H9 (cell line): ENCODE data around the gene PEX1. TPM values are rescaled to one million over a fixed set of nuclear protein-coding genes. Genes with fewer than 3 reads are reported as not detected.

Experiments
- DNase-seq: peaks from one replicate; pipeline ENCODE4 v3.0.0-alpha.2; 2017
- H2AFZ ChIP-seq: one replicate; pipeline ENCODE4 v1.6.1; 2013; ENCODE audit warnings: mild to moderate bottlenecking, low read length, control low read depth, moderate library complexity
- H2AK5ac ChIP-seq: 2 replicates; pipeline ENCODE4 v1.6.1; 2013; ENCODE audit warnings: low read length, control low read depth, mixed read lengths; ENCODE audit not compliant: insufficient read length
- H2BK120ac ChIP-seq: one replicate; pipeline ENCODE4 v1.6.1; 2013; ENCODE audit warnings: low read depth, mild to moderate bottlenecking, low read length, control low read depth, inconsistent platforms; ENCODE audit not compliant: poor library complexity, severe bottlenecking
- H2BK12ac ChIP-seq: 2 replicates; pipeline ENCODE4 v1.6.1; 2013; ENCODE audit warnings: low read length, control low read depth, mixed read lengths, low read depth; ENCODE audit not compliant: insufficient read length
- H2BK15ac ChIP-seq: 2 replicates; pipeline ENCODE4 v1.6.1; 2013; ENCODE audit warnings: low read depth, low read length, control low read depth
- H2BK20ac ChIP-seq: one replicate; pipeline ENCODE4 v1.6.1; 2013; ENCODE audit warnings: low read depth, mild to moderate bottlenecking, low read length, control low read depth, inconsistent platforms; ENCODE audit not compliant: poor library complexity, severe bottlenecking
- H2BK5ac ChIP-seq: 2 replicates; pipeline ENCODE4 v1.6.1; 2013; ENCODE audit warnings: low read length, control low read depth, mixed read lengths; ENCODE audit not compliant: insufficient read length
- H3K14ac ChIP-seq: 2 replicates; pipeline ENCODE4 v1.6.1; 2013; ENCODE audit warnings: low read length, control low read depth; ENCODE audit not compliant: insufficient read depth
- H3K18ac ChIP-seq: 2 replicates; pipeline ENCODE4 v1.6.1; 2013; ENCODE audit warnings: low read depth, mild to moderate bottlenecking, mixed read lengths, low read length, control low read depth; ENCODE audit not compliant: insufficient read length
- H3K23ac ChIP-seq: 2 replicates; pipeline ENCODE4 v1.6.1; 2013; ENCODE audit warnings: low read length, control low read depth, mixed read lengths, low read depth; ENCODE audit not compliant: insufficient read length
- H3K23me2 ChIP-seq: 2 replicates; pipeline ENCODE4 v1.6.1; 2013; ENCODE audit warnings: low read depth, mild to moderate bottlenecking, mixed read lengths, low read length, control low read depth; ENCODE audit not compliant: insufficient read length, poor library complexity, severe bottlenecking
- H3K27ac ChIP-seq: 2 replicates; pipeline ENCODE4 v1.5.1; 2013; ENCODE audit warnings: low read length, control low read depth, mixed read lengths, low read depth; ENCODE audit not compliant: insufficient read length
- H3K27me3 ChIP-seq: 2 replicates; pipeline ENCODE4 v1.6.1; 2013; ENCODE audit warnings: low read length, control low read depth, inconsistent platforms; ENCODE audit not compliant: insufficient read depth
- H3K4ac ChIP-seq: 2 replicates; pipeline ENCODE4 v1.6.1; 2013; ENCODE audit warnings: low read depth, mild to moderate bottlenecking, control low read depth, inconsistent platforms, low read length, moderate library complexity
- H3K4me1 ChIP-seq: 2 replicates; pipeline ENCODE4 v1.6.1; 2013; ENCODE audit warnings: low read length, control low read depth, inconsistent platforms; ENCODE audit not compliant: insufficient read depth
- H3K4me2 ChIP-seq: 2 replicates; pipeline ENCODE4 v1.6.1; 2013; ENCODE audit warnings: low read length, control low read depth, mixed read lengths; ENCODE audit not compliant: insufficient read length, insufficient read depth
- H3K56ac ChIP-seq: 2 replicates; pipeline ENCODE4 v1.6.1; 2013; ENCODE audit warnings: low read depth, mild to moderate bottlenecking, mixed read lengths, low read length, control low read depth; ENCODE audit not compliant: insufficient read length
- H3K79me1 ChIP-seq: 2 replicates; pipeline ENCODE4 v1.6.1; 2013; ENCODE audit warnings: low read depth, mild to moderate bottlenecking, moderate library complexity, low read length, control low read depth, inconsistent platforms; ENCODE audit not compliant: insufficient read depth, poor library complexity, severe bottlenecking
- H3K79me2 ChIP-seq: 2 replicates; pipeline ENCODE4 v1.6.1; 2013; ENCODE audit warnings: low read length, control low read depth, inconsistent platforms; ENCODE audit not compliant: insufficient read depth
- H3K9ac ChIP-seq: 2 replicates; pipeline ENCODE4 v1.6.1; 2013; ENCODE audit warnings: low read length, control low read depth, mixed read lengths; ENCODE audit not compliant: insufficient read length; ENCODE audit errors: extremely low read depth
- H3K9me3 ChIP-seq: one replicate; pipeline ENCODE4 v1.6.1; 2013; ENCODE audit warnings: low read depth, low read length, inconsistent platforms; ENCODE audit not compliant: control insufficient read depth
- H3T11ph ChIP-seq: one replicate; pipeline ENCODE4 v1.6.1; 2013; ENCODE audit warnings: mild to moderate bottlenecking, low read length, control low read depth, inconsistent platforms
- H4K20me1 ChIP-seq: one replicate; pipeline ENCODE4 v1.6.1; 2013; ENCODE audit not compliant: control insufficient read depth, insufficient read length, insufficient read depth
- H4K5ac ChIP-seq: 2 replicates; pipeline ENCODE4 v1.6.1; 2013; ENCODE audit warnings: low read depth, mild to moderate bottlenecking, mixed read lengths, low read length, control low read depth; ENCODE audit not compliant: insufficient read length
- H4K8ac ChIP-seq: replicated peaks from 2 replicates; pipeline ENCODE4 v1.6.1; 2013; ENCODE audit warnings: low read length, control low read depth, mixed read lengths, low read depth; ENCODE audit not compliant: insufficient read length
- H4K91ac ChIP-seq: 2 replicates; pipeline ENCODE4 v1.6.1; 2013; ENCODE audit warnings: low read depth, mild to moderate bottlenecking, moderate library complexity, mixed read lengths, low read length, control low read depth; ENCODE audit not compliant: insufficient read length
- H3K27ac Mint-ChIP-seq, 3 experiments: 2 replicates in 2 of 3; 3 replicates in 1 of 3; pipeline ENCODE4 v1.8.0; 2020 to 2021; ENCODE audit warnings: mixed read lengths in 3 of 3, mild to moderate bottlenecking in 1 of 3, moderate library complexity in 1 of 3
- H3K27me3 Mint-ChIP-seq: 2 replicates; pipeline ENCODE4 v1.8.0; 2021; ENCODE audit warnings: low read depth, mild to moderate bottlenecking, moderate library complexity, mixed read lengths
- H3K36me3 Mint-ChIP-seq, 3 experiments: 2 replicates in 2 of 3; 3 replicates in 1 of 3; pipeline ENCODE4 v1.8.0; 2020 to 2021; ENCODE audit warnings: low read depth in 3 of 3, mixed read lengths in 3 of 3; ENCODE audit not compliant: insufficient read depth in 1 of 3
- H3K4me1 Mint-ChIP-seq, 2 experiments: 2 replicates each; pipeline ENCODE4 v1.8.0; 2020; ENCODE audit warnings: mixed read lengths in 2 of 2
- H3K4me3 Mint-ChIP-seq, 2 experiments: 2 replicates in 1 of 2; 3 replicates in 1 of 2; pipeline ENCODE4 v1.8.0; 2020 to 2021; ENCODE audit warnings: mild to moderate bottlenecking in 2 of 2, mixed read lengths in 2 of 2, moderate library complexity in 1 of 2
- H3K9me3 Mint-ChIP-seq, 2 experiments: 2 replicates in 1 of 2; 3 replicates in 1 of 2; pipeline ENCODE4 v1.8.0; 2020; ENCODE audit warnings: mild to moderate bottlenecking in 2 of 2, mixed read lengths in 2 of 2, moderate library complexity in 1 of 2
- WGBS: extraction: QIAGEN DNeasy Blood & Tissue Kit; methylation state at CpG from one replicate; pipeline ENCODE4 v1.1.7; 2013; ENCODE audit warnings: missing lambda C conversion rate, low lambda C conversion rate, mixed read lengths; ENCODE audit not compliant: insufficient read length; ENCODE audit errors: extremely low coverage; 5-methylcytosine and 5-hydroxymethylcytosine counted together
- total RNA-seq: library from RNA; stranded (reverse); gene quantifications from 2 replicates; pipeline ENCODE4 v1.2.1, GENCODE V29; 2021
- TF ChIP-seq, protein P1 (sequence below): fragments of 200-600 bp; sonication (generic); conservative IDR thresholded peaks from 3 replicates; pipeline ENCODE4 v1.8.0; 2021; ENCODE audit warnings: antibody characterized with exemption, mild to moderate bottlenecking

The PEX1 gene
- total RNA-seq, 1 experiment from 2014 or later = 21.8 TPM

DNA sequence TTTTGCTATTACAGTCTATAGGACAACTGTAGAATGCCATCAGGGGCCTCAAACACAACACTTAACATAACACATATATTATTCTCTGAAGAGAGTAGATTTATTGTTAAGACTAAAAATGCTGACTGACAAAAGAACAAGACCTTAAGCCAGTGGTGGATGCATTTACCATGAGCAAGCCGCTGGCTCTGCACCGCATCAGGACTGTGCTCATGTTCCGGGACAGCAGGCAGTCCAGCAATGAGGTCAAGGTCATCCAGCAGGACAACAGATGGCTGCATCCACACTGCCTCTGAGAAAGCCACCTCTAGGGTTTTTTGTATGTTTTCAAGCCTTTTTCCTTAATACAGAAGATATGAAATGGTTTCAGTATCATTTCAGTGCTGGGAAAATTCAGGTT lies 23.8 kb downstream of the PEX1 start:
- Histone ChIP-seq H4K5ac (no peak overlapping the region), H2BK12ac (no peak overlapping the region), H3K9ac (no peak overlapping the region), H3K4ac (no peak overlapping the region), H3K23ac (no peak overlapping the region), H3K56ac (no peak overlapping the region), H3K27me3 (no peaks in the 10 kb centered on the region), H2BK5ac (no peak overlapping the region), H4K91ac (no peak overlapping the region), H2BK120ac (no peak overlapping the region), H2AFZ (no peak overlapping the region), H3K27ac (no peak overlapping the region), H4K8ac (no peak overlapping the region), H3K79me1 (no peaks in the 10 kb centered on the region), H4K20me1 (no peaks in the 10 kb centered on the region), H3K9me3 (no peaks in the 10 kb centered on the region), H3K4me1 (no peaks in the 10 kb centered on the region), H3K23me2 (no peaks in the 10 kb centered on the region), H2BK15ac (no peak overlapping the region), H2BK20ac (no peak overlapping the region), H3K4me2 (no peak overlapping the region), H3K18ac (no peak overlapping the region), H2AK5ac (no peak overlapping the region), H3K79me2 (no peaks in the 10 kb centered on the region), H3K14ac (no peak overlapping the region), H3T11ph (no peak overlapping the region)
- no peak overlapping the region for H3K27ac Mint-ChIP-seq
- DNase-seq = no peak
- no CpG with 5 or more reads among the region's 3 CpGs for WGBS
- H3K4me3 Mint-ChIP-seq = no peak overlapping the region
- TF ChIP-seq, protein P1, sequence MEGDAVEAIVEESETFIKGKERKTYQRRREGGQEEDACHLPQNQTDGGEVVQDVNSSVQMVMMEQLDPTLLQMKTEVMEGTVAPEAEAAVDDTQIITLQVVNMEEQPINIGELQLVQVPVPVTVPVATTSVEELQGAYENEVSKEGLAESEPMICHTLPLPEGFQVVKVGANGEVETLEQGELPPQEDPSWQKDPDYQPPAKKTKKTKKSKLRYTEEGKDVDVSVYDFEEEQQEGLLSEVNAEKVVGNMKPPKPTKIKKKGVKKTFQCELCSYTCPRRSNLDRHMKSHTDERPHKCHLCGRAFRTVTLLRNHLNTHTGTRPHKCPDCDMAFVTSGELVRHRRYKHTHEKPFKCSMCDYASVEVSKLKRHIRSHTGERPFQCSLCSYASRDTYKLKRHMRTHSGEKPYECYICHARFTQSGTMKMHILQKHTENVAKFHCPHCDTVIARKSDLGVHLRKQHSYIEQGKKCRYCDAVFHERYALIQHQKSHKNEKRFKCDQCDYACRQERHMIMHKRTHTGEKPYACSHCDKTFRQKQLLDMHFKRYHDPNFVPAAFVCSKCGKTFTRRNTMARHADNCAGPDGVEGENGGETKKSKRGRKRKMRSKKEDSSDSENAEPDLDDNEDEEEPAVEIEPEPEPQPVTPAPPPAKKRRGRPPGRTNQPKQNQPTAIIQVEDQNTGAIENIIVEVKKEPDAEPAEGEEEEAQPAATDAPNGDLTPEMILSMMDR = no peak
- H3K36me3 Mint-ChIP-seq = peaks cover 2 to 45% (median 43%) of the 10 kb centered on the region in 3 experiments; a peak in 5 of 7 replicates
- H3K4me1 Mint-ChIP-seq = no peaks in the 10 kb centered on the region
- H3K9me3 Mint-ChIP-seq = no peaks in the 10 kb centered on the region
- H3K27me3 Mint-ChIP-seq = no peaks in the 10 kb centered on the region
